Activated CD8-positive, alpha-beta memory T cell treated with anti-CD3 and anti-CD28 coated beads, Interleukin-2, amount 50 U/mL, for 24 hours (primary cell): Measurements from ENCODE around the gene NCKAP5L.

Experiments used
- DNase-seq: peaks from one replicate; pipeline ENCODE4 v3.0.0-alpha.2; 2020; ENCODE audit errors: extremely low read depth

NCKAP5L gene

DNA sequence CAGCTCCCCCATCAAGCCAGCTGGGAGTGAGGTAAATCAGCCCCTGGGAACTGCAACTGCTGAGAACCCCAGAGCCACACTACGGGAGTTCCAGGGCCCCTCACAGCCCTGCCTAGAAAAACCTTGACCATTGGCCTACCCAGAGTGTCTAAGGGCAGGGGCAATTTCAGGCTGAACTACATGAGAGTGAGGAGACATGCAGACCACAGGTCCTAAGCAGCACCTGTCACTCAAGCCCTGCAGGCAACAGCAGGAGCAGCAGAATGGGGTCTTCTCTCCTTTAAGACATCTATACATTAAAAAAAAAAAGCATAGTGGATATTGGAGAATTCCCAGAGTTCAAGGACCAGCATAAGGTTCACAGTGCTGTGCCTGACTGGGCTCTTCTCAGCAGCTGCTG, 4.9 kb downstream of the NCKAP5L start:
- DNase-seq, result no peak

DNA sequence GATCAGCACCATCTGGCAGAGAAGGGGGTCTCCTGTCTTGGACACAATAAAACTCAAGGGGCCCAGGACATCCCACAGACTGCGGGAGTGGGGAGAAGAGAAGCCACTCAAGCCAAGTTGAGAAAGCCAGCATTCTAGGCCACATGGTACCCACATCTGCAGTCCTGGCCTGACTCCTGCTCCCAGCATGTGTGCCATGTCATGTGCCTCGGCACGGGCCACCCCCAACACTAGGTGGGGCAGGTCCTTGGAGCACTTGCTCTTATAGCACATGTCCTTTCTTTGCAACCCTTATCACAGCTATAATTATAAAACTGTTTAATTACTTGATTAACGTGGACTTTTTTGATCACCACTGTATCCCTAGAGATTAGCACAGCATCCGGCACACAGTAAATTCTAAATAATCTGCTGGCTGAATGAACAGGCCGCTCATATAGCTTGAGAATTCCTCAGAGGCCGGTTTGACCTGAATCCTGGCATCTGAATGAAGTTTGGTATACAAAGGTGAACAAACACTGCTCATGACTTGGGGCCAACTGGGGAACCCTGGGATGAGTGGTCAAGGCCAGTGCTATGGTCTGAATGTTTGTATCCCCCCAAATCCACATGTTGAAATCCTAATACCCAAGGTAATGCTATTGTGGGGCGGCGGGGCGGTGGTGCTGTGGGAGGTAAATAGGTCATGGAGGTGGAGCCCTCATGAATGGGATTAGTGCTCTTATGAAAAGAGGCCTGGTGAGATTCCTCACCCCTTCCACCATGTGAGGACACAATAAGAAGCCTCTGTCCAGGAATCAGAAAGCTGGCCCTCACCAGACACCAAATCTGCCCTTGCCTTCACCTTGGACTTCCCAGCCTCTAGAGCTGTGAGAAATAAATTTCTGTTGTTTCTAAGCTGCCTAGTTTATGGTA, 6.6 kb downstream of the NCKAP5L start:
- no peak for DNase-seq

DNA sequence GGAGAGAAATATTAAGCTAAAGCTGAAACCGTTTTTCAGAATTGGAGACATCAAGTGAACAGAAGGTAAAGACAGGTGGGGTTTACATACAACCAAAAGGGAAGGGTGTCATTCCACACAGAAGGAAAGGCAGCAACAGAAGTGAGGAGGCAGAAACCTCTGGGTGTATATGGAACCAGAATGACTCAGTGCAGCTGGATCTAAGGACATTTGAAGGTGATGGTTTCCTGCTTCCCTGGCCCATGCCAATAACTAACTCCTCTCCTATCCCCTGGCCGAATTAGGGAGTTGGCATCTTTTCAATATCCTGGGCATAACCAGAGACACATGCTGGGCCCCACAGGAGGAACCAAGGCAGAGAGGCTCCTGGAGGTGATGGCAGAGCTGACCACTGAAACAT, 8.4 kb downstream of the NCKAP5L start:
- no peak for DNase-seq

DNA sequence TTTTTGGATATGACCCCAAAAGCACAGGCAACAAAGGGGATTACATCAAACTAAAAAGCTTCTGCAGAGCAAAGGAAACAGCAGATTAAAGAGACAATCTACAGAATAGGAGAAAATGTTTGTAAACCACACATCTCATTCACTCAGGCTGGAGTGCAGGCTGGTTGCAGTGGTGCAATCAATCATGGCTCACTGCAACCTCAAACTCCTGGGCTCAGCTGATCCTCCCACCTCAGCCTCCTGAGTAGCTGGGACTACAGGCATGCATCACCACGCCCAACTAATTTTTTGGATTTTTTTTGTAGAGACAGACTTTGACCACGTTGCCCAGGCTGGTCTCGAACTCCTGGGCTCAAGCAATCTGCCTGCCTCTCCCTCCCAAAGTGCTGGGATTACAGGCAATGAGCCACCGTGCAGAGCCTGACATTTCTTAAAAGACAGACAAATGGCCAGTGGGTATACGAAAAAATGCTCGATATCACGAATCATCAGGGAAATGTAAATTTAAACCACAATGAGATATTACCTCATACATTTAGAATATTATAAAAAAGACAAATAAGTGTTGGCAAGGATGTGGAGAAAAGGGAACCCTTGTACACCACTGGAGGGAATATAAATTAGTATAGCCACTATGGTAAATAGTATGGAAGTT, 9.8 kb downstream of the NCKAP5L start:
- DNase-seq, result no peak

DNA sequence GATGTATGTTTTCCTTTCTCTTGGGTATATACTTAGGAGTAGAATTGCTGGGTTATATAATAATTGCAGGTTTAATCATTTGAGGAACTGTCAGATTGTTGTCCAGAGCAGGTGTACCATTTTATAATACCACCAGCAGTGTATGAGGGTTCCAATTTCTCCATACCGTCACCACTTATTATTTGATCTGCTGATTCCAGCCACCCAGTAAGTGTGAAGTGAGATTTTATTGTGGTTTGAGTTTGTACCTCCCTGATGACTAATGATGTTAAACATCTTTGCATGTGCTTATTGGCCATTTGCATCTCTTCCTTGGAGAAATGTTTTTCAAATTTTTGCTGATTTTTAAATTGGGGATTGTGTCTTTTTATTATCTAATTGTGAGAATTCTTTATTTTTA, 15.1 kb downstream of the NCKAP5L start:
- no peak for DNase-seq

DNA sequence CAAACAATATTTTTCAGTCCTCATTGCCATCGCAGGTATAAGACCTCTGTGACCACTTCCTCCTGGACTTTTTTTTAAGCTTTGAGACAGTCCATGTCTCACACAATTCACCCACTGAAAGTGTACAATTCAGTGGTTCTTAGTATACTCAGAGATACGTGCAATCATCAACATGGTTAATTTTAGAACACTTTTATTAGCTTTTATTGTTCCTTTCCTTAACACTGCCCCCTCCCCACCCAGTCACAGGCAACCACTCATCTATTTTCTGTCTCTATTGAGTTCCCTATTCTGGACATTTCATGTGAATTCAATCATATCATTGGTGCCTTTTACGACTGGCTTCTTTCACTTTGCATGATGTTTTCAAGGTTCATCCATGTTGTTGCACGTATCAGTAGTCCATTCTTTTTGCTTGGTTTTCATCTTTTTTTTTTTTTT, 16.2 kb downstream of the NCKAP5L start:
- DNase-seq, result no peak

DNA sequence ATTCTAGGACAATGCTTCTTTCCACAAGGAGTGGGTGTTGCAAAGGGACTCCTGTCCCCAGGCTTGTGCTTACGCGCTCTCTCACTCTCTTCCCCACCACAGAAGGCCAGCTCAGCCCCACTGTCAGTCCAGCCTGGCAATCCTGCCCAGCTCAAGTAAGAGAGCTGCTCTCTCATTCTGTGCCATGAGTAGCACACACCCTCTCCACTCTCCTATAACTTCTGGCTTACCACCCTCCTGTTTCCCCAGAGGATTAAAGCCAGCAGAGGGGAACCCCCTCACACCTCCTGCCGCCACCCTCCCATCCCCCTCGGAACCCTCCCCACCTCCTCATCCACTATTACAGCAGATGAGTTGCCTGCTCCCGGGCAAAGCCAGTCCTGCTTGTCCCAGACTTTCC, 17.1 kb downstream of the NCKAP5L start:
- no peak for DNase-seq

DNA sequence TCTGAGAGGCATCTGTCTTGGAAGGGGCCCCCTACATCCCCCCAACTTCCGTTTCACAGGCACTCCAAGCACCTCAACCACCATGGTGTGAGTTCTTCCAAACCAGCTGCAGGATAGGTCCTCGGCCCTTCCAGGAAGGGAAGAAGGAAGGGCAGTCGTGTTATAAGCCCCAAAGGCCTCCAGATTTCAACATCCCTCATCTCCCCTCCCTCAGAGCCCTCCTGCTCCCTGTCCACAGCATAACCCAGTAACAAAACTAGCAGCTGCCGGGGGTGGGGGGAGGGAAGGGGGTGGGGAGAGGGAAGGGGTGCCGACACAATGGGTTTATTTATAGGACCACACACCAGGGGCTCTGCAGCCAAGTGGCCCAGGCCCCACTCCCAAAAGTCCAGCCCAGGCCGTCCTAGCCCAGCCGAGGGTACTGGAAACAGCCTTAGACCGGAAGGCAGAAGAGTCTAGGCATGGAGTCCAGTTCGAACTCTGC, 18.3 kb downstream of the NCKAP5L start:
- DNase-seq, result no peak

DNA sequence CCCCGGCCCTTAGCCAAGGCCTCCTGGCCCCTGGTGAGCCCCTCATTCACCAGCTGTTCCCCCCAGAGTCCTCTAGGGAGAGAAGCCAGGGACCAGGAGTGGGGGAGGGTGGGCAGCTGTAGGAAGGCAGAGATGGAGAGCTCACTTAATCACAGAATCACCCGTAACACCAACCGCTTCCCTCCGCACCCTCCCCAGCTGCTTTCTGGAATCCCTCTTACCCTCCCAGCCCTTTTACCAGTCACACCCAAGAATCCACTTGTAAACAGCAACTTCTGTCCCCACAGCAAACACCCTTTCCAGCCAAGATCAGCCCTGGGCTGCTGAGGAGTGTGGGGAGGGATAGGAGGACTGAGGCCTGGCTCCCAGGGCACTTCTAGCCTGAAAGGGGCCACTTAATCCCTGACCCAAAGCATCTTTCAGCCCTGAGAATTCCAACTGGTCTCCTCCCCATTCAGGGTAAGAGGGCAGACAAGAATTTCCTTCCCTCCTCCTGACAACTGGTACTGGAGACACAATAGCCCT, 18.8 kb downstream of the NCKAP5L start:
- DNase-seq, result no peak

DNA sequence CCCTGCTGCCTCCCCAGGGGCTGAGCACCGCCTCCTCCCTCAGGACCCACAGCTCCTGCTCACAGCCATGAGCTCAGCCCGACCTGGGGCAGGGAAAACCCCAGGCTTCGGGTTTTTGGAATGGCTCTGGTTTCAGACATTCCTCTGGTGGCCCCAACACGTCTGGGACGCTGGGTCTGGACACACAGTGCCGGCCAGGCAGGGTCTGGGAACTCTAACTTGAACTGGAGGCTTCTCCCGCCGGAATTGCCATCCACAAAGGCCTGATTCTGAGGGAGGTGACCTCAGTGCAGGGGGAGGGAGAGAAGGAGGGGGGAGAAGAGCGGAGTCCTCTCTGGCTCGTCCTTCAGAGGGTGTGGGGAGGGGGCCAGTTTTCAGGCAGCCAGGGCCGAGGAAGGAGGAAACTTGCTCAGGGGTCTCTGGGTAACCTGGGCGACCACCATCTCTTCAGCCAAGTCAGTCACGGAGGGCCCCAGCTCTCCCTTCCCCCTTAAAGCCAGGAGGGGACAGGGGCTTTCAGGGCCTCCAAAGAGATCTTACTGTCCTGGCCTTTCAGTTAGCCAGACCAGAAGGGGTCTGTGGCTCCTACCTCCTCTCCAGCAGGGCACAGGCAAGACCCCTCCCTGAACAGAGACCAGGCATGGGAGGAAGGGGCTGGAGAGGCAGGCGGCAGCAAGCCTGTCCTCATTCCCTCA, 19.4 kb downstream of the NCKAP5L start:
- no peak for DNase-seq

DNA sequence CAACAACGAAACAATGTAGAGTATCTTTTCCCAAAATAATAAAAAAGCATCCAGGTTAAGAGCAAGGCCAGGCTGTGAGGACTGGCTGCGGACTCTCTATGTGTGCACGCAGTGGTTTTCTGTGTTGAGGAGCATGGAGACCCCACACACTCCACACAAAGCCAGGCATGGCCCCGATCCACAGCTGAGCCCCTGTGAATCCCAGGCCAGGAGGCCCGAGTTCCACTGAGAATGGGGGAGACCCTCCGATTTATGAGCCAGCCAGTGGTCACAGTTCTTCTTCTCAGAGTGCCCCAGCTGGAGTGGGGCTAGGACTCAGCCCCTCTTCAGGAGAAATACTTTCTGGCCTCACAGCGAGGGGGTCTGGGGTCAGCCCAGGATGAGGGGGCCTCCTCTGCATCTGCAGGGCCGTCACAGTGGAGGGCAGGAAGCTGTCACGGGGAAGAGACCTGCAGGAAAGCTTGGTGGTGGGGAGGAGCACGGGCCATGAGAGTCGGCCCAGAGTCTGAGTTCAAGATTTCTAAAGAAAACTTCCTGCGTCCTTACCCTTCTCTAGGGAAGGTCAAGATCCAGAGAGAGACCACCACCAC, 20.1 kb downstream of the NCKAP5L start:
- no peak for DNase-seq

DNA sequence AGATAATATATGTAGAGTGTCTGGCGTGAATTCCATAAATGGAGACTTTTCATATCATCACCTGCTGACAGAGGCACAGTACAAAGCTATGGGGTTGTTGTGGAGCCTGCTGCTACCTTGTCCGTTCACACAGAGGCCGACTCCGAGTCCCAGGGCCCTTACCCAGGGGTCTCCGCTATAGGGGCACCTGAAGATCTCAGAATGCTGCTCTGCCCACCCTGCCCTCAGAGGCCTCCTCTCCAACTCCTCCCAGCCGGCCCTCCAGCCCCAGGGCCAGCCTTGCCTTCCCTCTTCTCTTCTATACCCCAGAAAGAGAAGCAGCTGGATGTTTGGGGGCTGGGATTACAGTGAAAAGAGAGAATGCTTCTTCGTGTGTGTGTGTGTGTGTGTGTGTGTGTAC, 21.3 kb downstream of the NCKAP5L start:
- DNase-seq, result no peak

DNA sequence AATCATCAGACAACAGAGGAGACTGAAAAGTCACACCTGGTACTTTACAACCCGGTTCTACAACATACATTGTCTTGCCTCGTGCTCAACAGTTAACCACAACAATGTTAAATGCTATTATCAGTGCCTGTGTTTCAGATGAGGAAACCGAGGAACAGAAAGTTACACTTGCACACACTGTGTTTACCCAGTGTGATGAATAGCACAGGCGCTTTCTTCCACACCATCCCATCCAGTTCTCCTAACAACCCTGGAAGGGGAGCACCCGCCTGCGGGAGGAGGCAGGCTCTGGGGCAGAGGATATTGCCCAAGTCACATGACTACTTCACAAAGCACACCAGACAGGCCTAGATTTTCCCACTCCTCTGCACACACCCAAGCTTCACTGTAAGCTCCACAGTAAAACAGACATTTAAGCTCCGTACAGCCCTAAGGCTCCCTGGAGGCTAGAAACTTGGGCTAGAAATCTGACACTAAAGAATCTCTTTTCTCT, 21.8 kb downstream of the NCKAP5L start:
- no peak for DNase-seq

DNA sequence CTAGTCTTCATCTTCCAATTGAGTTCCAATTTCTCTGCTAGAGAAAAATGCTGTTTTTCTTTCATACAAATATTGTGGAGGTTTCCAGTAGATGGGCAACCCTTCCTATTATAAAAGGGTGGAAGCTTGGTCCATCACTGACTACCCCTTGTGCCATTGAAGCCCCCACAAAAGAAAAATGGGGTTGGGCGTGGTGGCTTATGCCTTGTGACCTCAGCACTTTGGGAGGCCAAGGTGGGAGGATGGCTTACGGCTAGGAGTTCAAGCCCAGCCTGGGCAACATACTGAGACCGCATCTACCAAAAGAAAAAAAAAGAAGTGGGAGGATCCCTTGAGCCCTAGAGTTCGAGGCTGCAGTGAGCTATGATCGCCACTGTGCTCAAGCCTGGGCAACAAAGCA, 22.8 kb downstream of the NCKAP5L start:
- DNase-seq, result no peak

DNA sequence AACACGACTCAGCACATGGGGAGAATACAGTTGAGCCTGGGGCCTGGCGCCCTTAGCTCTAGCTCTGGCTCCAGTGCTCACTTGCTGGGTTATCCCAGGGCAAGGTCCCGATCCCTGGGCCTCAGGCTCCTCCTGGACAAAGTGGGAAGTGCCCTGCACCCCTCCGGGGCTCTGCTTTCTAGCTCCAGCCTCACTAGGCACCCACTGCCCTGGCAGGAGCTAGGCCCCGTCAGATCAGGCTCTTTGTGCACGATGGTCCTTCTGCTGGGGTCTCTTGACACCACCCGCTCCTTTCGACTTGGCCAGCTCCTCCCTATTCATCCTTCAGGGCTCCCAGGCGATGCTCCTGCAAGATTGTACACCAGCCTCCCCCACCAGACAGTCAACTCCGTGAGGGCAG, 23.4 kb downstream of the NCKAP5L start:
- no peak for DNase-seq

DNA sequence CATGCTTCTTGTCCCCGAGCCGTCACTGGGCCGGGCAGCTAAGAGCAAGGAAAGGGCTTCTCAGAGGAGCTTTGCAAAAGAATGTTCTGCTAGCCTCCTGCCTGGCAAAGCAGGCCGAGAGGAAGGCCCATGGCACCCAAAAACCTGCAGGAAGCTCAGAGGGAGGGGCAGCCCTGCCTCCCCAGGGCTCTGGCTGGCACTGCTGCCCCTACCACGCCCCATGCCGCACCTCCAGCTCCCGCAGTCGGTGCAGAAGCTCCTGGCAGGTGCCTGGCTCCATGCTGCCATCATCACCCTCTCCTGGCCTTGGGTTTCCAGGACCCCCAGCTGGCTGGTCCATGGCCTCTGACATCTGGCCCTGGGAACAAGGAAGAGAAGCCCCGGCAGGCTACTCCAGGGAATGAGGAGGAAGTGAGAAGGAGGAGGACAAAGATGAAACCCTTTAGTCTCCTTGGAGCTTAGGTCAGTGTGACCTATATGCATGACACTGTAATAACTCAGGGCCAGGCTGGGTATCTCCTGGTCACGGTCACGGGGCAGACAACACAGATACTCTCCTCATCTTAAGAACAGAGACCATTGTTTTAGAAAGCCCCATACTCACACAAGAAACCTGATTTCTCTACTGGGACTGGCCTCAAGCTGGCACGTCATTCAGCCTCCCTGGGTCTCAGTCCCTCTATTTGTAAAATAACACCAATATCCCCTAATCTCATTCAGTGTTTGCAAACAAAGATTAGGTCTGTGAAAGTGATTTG, 24.3 kb downstream of the NCKAP5L start:
- no peak for DNase-seq

DNA sequence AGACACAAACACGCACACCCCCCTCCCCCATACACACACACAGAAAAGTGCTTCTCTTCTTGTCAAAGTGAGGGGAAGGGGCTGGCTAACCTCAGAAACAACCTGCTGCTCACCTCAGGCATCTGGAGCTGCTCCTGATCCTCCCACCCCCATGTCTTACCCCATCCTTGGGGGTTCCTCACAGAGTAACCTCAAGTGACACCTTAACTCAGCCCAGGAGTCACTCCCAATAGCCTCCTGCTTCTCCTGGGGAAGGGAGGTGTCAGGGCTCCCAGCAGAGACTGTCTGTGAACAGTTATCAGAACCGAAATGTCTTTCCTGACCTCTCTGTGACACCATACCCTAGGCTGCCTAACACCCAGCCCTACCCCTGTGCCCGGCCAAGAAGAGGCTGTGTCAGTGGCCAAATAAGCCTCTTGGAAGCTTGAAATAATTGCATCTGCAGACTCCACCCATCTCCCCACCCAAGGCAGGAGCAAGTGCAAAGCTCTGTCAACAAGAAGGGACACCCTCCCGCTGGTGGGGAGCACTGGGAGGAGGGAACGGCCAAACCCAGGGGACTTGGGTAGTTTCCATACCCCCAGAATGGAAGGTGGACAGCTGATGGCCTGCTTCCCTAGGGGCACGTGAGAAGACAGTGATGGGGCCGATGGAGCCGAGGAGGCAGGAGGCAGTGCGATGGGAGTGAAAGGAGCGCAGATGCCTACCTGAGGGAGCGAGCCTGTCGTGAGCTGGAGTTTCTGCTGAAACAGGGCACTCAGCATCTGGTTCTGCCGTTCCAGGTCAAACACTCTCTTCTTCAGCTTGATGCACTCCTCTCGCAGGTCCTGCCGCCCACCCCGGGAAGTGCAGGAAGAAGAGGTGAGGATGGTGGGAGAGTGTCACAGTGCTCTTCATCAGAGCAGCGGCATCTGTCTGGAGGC, 26.8 kb downstream of the NCKAP5L start:
- DNase-seq, result no peak

DNA sequence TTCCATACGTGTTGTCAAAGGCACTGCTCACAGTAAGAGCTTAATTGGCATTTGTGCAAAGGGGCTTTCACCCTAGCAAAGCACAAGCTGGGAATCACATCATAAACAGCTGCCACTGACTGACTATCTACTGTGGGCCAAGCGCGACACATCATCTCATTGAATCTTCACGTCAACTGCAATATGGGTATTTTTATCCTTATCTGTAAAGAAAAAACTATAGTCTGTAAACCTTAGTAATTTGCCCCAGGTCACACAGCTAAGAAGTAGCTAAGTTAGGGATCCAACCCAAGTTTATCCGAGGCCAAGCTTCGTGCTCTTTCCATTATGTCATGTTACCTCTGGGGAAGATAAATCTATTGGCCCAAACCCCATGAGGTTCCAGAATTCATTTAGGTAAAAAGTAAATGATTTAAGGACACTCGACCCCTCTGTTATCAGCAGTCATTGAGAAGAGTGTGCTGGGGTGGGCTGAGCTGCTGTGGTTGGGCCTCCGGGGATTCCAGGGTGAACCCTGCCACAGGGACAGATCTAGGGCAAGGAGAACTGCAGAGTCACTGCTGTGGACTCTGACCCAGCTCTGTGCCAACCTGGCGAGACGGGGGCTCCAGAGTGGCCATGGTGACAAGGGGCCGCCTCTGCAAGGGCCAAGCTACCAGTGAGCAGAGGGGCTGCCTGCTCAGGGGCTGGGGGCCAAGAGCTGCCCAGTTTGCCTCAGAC, 27.6 kb downstream of the NCKAP5L start:
- DNase-seq, result no peak

DNA sequence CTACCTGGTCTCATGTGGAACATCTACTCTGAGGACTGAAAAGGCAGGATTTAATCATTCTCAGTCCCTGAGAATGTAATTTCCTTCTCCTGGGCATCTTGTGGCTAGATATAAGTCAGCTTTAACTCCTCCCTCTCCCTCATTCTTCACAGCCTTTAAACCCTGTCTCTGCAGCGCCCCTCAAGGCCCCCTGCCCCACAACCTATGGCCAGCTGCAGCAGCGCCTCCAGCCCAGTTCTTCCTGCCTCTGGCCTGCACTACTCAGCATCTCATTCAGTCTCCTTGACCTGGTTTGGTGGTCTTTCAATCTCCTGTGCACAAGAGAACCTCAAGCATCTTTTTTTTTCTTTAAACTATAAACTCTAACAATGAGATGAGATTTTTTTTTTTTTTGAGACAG, 29.3 kb downstream of the NCKAP5L start:
- no peak for DNase-seq
